ENCODE results near the gene CASQ2.

Gene CASQ2

DNA sequence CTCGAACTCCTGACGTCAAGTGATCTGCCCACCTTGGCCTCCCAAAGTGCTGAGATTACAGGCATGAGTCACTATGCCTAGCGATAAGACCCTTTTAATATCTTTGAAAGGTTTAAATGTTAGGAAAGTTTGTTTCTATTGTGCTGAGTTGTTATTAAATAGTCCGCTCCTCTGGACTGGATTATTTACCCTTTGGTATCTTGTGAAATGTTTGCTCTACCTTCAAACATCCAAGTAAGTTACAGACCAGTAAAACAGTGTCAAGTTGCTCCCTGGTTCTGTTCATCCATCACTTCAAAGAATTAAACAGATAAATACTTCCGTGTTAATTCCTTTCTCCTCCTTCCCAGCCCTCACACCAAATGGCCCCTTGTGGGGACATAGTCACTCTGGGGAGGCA lies 44.8 kb downstream of the CASQ2 start:
- Histone ChIP-seq H3K27ac (no peak overlapping the region), H3K36me3 (no peaks in the 10 kb centered on the region), H3K4me1 (ENCODE audit: control insufficient read depth in 1 of 2, insufficient read depth in 1 of 2, low read depth in 1 of 2, low read length in 1 of 2) (peaks cover 7% of the 10 kb centered on the region in 2 experiments), H3K4me3 (ENCODE audit: low read depth in 1 of 2, low read length in 1 of 2) (no peak overlapping the region), H3K9me3 (no peaks in the 10 kb centered on the region), H3K27me3 (no peaks in the 10 kb centered on the region)
- TF ChIP-seq, protein P1, sequence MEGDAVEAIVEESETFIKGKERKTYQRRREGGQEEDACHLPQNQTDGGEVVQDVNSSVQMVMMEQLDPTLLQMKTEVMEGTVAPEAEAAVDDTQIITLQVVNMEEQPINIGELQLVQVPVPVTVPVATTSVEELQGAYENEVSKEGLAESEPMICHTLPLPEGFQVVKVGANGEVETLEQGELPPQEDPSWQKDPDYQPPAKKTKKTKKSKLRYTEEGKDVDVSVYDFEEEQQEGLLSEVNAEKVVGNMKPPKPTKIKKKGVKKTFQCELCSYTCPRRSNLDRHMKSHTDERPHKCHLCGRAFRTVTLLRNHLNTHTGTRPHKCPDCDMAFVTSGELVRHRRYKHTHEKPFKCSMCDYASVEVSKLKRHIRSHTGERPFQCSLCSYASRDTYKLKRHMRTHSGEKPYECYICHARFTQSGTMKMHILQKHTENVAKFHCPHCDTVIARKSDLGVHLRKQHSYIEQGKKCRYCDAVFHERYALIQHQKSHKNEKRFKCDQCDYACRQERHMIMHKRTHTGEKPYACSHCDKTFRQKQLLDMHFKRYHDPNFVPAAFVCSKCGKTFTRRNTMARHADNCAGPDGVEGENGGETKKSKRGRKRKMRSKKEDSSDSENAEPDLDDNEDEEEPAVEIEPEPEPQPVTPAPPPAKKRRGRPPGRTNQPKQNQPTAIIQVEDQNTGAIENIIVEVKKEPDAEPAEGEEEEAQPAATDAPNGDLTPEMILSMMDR (IDR thresholded peaks at IDR 0.05): no peak

DNA sequence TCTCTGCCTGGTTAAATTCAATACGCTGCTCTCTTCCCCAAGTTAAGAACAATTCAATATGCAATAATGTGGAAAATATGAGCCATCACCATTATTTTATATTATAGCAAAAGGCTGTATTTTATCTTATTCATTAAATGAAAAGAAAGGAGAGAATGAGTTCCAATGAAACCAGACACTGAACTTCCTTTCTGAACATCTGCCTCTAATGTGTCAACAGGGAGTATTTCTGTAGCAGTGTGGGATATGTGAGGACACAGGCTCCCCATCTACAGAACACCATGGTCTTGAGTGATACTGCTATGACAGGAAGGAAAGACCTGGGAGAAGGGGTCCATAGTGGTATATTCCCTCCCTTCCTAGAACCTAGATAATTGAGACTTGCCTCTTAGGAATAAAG lies 46.3 kb downstream of the CASQ2 start:
- no peak overlapping the region for H3K27ac ChIP-seq
- H3K4me1 ChIP-seq (ENCODE audit: control insufficient read depth in 1 of 2, insufficient read depth in 1 of 2, low read depth in 1 of 2, low read length in 1 of 2): no peaks in the 10 kb centered on the region
- TF ChIP-seq, protein P1 (IDR thresholded peaks at IDR 0.05): no peak
- no peaks in the 10 kb centered on the region for H3K36me3 ChIP-seq
- no peaks in the 10 kb centered on the region for H3K27me3 ChIP-seq
- no peaks in the 10 kb centered on the region for H3K9me3 ChIP-seq
- no peak overlapping the region for H3K4me3 ChIP-seq (ENCODE audit: low read depth in 1 of 2, low read length in 1 of 2)

DNA sequence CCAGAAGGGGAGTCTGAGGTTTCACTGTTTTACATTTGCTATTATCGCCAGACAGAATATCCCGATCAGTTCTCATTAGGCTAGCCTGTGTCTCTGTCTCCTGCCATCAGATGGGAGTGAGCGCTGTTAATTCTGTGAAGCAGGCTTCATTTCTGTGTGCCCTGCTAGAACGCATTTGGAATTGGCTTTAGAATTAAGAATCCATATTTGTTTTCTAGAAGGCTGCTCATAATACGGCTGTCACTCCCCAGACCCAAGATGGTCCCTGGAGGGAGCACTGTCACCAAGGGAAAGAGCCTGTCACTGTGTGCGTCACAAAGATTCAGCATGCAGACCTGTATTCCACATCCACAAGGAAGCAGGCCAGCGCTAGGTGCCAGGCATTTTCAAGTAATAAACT lies 49.2 kb downstream of the CASQ2 start:
- no peak overlapping the region for H3K4me3 ChIP-seq (ENCODE audit: low read depth in 1 of 2, low read length in 1 of 2)
- H3K27ac ChIP-seq: no peak overlapping the region
- TF ChIP-seq, protein P1 (IDR thresholded peaks at IDR 0.05): no peak
- no peaks in the 10 kb centered on the region for H3K9me3 ChIP-seq
- no peaks in the 10 kb centered on the region for H3K36me3 ChIP-seq
- no peaks in the 10 kb centered on the region for H3K27me3 ChIP-seq
- no peaks in the 10 kb centered on the region for H3K4me1 ChIP-seq (ENCODE audit: control insufficient read depth in 1 of 2, insufficient read depth in 1 of 2, low read depth in 1 of 2, low read length in 1 of 2)

DNA sequence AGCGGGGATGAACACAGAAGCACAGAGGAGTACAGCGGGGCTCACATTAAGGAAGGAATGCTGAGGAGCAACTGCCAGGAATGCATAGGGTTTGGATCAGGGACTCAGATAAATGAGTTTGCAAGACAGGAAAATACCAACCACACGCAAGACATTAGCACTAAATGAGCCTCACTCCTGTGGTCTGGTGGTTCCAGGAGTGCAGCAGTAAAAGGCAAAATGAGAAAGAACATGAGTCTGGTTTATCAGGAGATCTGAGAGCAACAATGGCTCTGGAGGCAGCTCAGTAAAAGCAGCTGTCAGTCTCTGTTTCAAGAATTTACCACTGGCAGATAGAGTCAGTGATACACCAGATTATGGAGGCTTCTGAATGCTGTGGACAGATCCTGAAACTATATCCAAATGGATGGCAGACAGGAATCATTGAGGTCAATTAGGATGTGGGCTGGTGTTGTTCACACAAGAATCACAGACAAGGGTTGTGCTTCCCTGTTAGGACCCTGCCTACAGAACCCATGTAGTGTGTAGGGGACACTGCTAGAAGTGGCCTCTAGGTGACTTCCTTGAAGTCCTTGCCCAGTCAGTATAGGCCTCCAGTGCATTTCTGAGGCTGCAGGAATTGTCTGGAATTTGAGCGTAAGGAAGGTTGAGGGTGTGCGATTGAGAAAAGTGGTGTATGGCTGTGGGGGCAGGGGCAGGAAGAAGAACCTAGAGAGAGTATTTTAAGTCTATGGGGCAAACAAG lies 50.3 kb downstream of the CASQ2 start:
- TF ChIP-seq, protein P1 (IDR thresholded peaks at IDR 0.05): no peak
- Histone ChIP-seq H3K4me1 (ENCODE audit: control insufficient read depth in 1 of 2, insufficient read depth in 1 of 2, low read depth in 1 of 2, low read length in 1 of 2) (no peaks in the 10 kb centered on the region), H3K27ac (no peak overlapping the region), H3K9me3 (no peaks in the 10 kb centered on the region), H3K36me3 (no peaks in the 10 kb centered on the region), H3K27me3 (no peaks in the 10 kb centered on the region), H3K4me3 (ENCODE audit: low read depth in 1 of 2, low read length in 1 of 2) (no peak overlapping the region)

DNA sequence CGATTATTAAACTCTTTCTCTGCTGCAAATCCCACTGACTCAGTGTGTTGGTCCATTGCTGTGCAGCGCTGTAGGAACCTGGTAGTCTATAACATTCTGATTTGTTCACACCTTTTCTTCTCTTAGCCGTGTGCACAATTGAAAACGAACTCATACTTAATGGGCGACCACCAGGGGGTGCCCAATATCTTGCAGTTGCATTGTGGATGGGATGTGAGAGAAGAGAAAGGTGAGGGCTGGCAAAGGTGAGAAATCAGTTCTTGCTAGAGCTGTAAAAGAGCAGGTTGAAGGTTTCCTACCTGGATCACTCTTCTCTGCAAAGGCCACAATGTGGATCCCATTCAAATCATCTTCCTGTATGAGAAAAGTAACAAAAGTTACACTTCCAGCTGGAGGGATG lies 51.0 kb downstream of the CASQ2 start:
- H3K4me3 ChIP-seq (ENCODE audit: low read depth in 1 of 2, low read length in 1 of 2): no peak overlapping the region
- H3K27me3 ChIP-seq: no peaks in the 10 kb centered on the region
- no peak overlapping the region for H3K27ac ChIP-seq
- no peaks in the 10 kb centered on the region for H3K36me3 ChIP-seq
- no peaks in the 10 kb centered on the region for H3K9me3 ChIP-seq
- H3K4me1 ChIP-seq (ENCODE audit: control insufficient read depth in 1 of 2, insufficient read depth in 1 of 2, low read depth in 1 of 2, low read length in 1 of 2): no peaks in the 10 kb centered on the region
- TF ChIP-seq, protein P1 (IDR thresholded peaks at IDR 0.05): no peak
